SK-N-SH treated with all-trans-retinoic acid at 6 μM for 48 hours (cell line): ENCODE measurements around the gene GPRIN1.

ENCODE experiments used
- ARNTL ChIP-seq: fragments of 450-650 bp; formaldehyde crosslinking; IDR thresholded peaks from 2 replicates; pipeline ENCODE4 v1.5.0; 2020; ENCODE audit warnings: low read depth, mild to moderate bottlenecking, moderate library complexity, borderline replicate concordance
- CREB5 ChIP-seq: fragments of 250-450 bp; sonication (Bioruptor Pico); IDR thresholded peaks from 2 replicates; pipeline ENCODE4 v1.5.1; 2020; ENCODE audit warnings: low read depth, mild to moderate bottlenecking, moderate library complexity
- CSDC2 ChIP-seq: fragments of 250-450 bp; sonication (Bioruptor Pico); IDR thresholded peaks from 2 replicates; pipeline ENCODE4 v1.5.0; 2020; ENCODE audit warnings: mild to moderate bottlenecking, moderate library complexity
- ESRRG ChIP-seq: fragments of 250-450 bp; sonication (Bioruptor Pico); IDR thresholded peaks from 2 replicates; pipeline ENCODE4 v1.6.1; 2021; ENCODE audit warnings: mild to moderate bottlenecking
- OSR1 ChIP-seq: fragments of 250-450 bp; sonication (Bioruptor Pico); IDR thresholded peaks from 2 replicates; pipeline ENCODE4 v1.8.0; 2022; ENCODE audit warnings: moderate library complexity, mild to moderate bottlenecking, inconsistent platforms
- PATZ1 ChIP-seq: fragments of 250-450 bp; sonication (Bioruptor Pico); IDR thresholded peaks from 2 replicates; pipeline ENCODE4 v1.8.0; 2020; ENCODE audit warnings: mild to moderate bottlenecking, moderate library complexity, borderline replicate concordance
- TCF4 ChIP-seq: fragments of 250-450 bp; sonication (Bioruptor Pico); IDR thresholded peaks from 2 replicates; pipeline ENCODE4 v1.8.0; 2021; ENCODE audit warnings: mild to moderate bottlenecking, moderate library complexity, borderline replicate concordance
- TOX ChIP-seq: fragments of 250-450 bp; sonication (Bioruptor Pico); IDR thresholded peaks from 2 replicates; pipeline ENCODE4 v1.8.0; 2021; ENCODE audit warnings: mild to moderate bottlenecking, moderate library complexity, borderline replicate concordance
- ZFP3 ChIP-seq: fragments of 250-450 bp; sonication (Bioruptor Pico); IDR thresholded peaks from 2 replicates; pipeline ENCODE4 v1.5.0; 2020; ENCODE audit warnings: mild to moderate bottlenecking, moderate library complexity
- ZNF565 ChIP-seq: fragments of 450-650 bp; formaldehyde crosslinking; conservative IDR thresholded peaks from 2 replicates; pipeline ENCODE4 v1.5.0; 2020; ENCODE audit warnings: low read depth, mild to moderate bottlenecking, moderate library complexity

GRCh38 chr5:176577312-176578176, 32.4 kb downstream of the GPRIN1 start:
- TF ChIP-seq CREB5 (CRISPR knock-in tag) = no peak
- TF ChIP-seq ESRRG = no peak
- no peak for TF ChIP-seq CSDC2 (CRISPR knock-in tag)
- TF ChIP-seq PATZ1 (CRISPR knock-in tag) = no peak
- no peak for TF ChIP-seq OSR1
- no peak for TF ChIP-seq TOX (CRISPR knock-in tag)
- no peak for TF ChIP-seq ZNF565 (CRISPR knock-in tag)
- no peak for TF ChIP-seq ARNTL (CRISPR knock-in tag)
- no peak for TF ChIP-seq TCF4 (CRISPR knock-in tag)
- TF ChIP-seq ZFP3 (CRISPR knock-in tag) = no peak
